NCI-H748 (cell line): ENCODE data around the gene TCOF1.

Source experiments
- DNase-seq: peaks from one replicate; lab custom pipeline; 2025; ENCODE audit not compliant: unreplicated experiment; lab: John Stamatoyannopoulos, UW

Gene TCOF1, protein sequence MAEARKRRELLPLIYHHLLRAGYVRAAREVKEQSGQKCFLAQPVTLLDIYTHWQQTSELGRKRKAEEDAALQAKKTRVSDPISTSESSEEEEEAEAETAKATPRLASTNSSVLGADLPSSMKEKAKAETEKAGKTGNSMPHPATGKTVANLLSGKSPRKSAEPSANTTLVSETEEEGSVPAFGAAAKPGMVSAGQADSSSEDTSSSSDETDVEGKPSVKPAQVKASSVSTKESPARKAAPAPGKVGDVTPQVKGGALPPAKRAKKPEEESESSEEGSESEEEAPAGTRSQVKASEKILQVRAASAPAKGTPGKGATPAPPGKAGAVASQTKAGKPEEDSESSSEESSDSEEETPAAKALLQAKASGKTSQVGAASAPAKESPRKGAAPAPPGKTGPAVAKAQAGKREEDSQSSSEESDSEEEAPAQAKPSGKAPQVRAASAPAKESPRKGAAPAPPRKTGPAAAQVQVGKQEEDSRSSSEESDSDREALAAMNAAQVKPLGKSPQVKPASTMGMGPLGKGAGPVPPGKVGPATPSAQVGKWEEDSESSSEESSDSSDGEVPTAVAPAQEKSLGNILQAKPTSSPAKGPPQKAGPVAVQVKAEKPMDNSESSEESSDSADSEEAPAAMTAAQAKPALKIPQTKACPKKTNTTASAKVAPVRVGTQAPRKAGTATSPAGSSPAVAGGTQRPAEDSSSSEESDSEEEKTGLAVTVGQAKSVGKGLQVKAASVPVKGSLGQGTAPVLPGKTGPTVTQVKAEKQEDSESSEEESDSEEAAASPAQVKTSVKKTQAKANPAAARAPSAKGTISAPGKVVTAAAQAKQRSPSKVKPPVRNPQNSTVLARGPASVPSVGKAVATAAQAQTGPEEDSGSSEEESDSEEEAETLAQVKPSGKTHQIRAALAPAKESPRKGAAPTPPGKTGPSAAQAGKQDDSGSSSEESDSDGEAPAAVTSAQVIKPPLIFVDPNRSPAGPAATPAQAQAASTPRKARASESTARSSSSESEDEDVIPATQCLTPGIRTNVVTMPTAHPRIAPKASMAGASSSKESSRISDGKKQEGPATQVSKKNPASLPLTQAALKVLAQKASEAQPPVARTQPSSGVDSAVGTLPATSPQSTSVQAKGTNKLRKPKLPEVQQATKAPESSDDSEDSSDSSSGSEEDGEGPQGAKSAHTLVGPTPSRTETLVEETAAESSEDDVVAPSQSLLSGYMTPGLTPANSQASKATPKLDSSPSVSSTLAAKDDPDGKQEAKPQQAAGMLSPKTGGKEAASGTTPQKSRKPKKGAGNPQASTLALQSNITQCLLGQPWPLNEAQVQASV (N-terminal part only)

DNA sequence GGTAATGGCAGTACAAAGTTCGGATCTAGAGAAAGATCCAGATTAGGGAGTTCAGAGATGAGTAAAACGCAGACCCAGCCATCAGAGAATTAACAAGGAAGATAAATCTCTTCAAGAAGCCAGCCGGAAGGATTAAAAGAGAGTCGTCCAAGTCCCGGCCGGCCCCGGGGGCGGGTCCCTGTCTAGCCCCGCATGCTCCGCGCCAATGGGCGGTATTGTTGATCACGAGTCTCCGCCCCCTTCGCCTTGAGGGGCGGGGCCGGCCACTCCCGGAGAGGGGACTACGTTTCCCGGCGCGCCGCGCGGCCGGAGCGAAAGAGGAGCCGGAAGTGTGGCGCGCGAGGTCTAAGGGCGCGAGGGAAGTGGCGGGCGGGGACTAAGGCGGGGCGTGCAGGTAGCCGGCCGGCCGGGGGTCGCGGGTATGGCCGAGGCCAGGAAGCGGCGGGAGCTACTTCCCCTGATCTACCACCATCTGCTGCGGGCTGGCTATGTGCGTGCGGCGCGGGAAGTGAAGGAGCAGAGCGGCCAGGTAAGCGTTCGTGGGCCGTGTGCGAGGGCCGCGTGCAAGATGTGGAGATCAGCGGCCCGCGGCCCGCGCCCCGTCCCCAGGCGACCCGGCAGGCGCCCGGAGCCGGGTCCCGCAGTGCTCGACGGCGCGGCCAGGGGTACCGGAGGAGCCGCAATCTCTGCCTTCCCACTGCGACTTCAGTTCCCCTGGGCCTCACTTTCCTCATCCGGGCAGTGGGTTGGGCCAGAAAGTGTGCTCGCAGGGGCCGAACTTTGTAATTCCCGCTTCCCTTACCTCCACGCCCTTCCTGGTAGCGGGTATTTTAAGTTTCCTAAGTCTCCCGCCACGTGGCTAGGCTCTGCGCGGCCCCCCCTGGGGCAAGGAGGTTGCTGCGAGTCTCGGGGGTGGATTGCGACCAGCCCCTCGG, at the start of gene TCOF1:
TSS of gene TCOF1 (plus strand) at position 372 of the 935 bp plus-strand sequence. CDS start at position 422, 50 bp downstream.
- peak; percentile 97 for DNase-seq

DNA sequence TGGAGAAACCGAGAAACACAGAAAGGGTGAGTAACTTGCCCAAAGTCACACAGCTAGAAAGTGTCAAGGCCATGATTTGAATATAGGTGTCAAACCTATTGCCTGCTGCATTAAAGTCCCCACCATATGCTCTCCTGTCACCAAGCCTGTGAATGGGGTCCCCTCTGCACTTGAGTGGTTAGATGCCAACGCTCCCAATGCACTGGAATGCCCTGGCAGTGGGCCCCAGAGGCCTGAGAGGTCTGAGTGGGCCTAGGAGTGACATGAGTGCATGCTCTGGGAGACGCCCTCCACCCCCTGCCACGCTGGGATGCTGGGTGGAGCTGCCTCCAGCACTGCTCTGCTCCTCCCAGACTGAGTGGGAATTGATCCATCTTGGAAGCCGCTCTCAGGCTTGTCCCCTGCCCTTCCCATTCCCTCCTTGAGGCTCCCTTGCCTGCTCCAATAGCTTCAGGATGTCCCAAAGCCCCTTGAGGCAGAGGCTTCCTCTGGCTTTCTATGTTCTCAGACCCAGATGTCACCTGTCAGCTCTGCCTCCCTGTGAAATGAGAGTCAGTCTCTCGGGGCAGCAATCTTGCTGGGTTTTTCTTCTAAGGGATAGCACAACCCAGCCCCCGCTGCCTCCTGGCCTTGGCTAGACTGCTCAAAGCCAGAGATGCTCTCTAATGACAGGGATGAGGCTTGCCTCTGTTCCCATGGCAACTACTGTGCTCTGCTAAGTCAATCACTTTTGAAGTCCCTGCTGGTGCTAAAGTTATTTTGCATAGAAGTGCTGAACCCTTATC, 48.2 kb upstream of the TCOF1 start:
- peak; percentile 58 for DNase-seq

DNA sequence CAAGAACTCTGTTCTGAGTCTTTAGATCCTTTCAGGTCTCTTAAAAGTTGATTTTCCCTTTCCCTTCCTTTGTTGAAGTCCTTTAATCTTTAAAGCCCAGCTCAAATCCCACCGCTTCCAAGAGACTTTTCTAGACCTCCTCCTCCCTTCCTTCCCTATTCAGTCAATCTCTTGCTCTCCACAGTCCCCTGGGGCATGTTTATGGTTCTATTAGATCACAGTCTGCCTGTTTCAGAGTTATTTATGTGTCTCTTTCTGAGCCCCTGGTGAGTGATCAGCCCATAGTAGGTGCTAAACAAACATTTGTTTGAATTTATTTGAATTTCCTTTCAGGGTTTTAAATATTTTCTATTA, 47.6 kb upstream of the TCOF1 start:
- DNase-seq: no peak

DNA sequence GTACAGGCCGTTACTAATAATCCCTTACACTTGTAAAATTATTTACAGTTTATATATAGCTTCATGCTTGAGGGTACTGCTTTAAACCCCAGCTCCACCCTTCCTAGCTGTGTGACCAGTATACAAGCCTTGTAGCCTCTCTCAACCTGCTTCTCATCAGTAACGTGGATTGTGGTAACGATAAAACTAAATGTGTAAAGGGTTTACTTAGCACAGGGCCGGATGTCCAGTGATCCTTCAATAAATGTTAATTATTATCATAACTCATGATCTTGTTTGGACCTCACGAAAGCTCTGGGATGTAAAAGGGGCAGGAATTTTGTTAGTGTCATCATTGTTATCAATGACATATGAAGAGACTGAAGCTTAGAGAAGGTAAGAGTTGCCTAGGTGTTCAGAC, 47.3 kb upstream of the TCOF1 start:
- no peak for DNase-seq

DNA sequence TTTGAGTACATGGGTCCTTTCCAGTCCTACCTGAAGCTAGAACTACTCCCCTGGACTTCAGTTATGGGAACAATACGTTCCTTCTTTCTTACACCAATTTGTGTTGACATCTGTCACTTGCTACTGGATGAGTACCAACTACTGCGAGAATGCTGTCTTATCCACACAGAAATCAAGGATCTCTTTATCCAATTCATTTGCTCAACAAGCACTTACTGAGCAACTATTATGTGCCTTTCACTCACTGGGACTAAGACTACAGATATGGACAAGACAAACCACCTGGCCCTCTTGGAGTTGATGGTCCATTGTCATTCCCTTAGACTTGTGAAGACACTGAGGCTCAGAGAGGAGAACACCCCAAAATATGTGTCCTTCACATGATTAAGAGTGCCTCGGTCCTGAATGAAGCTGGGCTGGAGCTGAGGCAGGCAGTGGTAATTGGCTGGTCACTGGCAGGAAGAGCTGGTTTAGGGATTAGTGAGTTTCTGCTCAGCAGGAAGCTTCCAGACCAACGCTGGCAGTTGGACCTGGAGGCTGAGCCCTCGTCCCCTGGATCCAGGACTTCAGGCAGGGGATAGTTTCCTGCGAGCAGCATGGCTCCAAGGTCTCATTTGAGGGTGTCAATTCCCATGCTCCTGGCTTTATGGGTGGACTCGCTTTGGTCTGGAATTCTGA, 46.3 kb upstream of the TCOF1 start:
- no peak for DNase-seq

DNA sequence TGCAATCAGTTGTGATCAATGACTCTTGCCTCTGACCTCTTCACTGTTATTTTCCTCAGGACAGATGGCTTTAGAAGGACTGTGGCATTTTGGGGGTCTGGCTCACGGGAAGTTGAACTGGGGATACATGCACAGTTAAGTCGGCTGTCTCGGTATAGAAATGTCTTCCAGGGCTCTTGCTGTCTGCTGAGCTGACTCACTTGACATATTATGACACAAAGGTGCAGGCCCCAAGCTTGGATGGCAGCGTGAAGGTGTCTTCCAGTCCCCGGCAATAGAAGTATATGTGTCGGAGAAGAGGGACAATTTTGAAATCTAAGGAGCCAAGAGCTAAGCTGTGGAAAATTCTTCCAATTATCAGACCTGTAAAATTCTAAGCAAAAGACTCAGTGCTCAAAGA, 45.0 kb upstream of the TCOF1 start:
- DNase-seq: no peak

DNA sequence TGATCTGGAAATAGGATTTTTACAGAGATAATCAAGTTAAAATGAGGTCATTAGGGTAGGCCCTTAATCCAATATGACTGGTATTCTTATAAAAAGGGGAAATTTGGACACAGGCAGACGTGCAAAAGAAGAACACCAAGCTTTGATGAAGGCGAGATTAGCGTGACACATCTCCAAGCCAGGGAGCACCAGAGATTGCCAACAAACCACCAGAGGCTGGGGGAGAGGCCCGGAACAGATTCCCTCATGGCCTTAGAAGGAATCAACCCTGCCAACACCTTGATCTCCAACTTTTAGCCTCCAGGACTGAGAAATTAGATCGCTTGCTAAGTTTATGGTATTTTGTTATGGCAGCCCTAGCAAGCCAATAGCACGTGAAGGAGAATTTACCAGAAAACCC, 44.0 kb upstream of the TCOF1 start:
- DNase-seq: no peak

DNA sequence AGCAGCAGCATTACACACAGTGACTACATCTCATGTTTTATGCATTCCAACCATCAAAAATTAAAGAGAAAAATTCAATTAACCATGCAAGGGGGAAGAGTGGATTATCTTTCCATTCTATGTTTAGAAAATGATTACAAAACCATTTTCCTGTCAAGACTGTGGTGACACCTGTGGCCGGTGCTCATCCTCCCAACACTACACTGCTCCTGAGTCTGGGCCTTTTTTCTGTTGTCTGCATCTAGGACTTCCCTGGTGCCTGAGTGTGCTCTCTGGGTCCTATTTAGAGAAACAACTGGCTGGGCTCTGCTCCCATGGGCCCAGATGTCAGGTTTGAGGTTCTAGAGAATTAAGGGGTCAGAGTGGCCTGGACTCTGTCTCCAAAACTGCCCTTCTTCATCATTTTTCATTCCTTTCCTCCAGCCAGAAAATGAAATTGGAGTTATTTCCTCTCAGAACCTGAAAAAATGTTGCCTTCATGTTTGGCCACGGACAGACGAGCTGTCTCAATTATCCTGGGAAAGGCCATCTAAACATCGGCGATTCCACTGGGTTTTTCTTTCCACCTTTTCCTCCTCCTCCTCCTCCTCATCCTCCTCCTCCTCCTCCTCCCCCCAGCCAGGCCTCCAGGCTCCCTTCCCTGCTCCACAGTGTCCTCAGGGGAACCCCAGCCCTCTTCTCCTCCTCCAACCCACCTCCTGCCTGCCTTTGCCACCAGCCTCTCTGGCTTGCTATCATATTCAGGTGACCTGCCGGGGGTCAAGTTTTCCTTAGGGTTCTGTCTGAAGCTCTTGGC, 43.4 kb upstream of the TCOF1 start:
- no peak for DNase-seq

DNA sequence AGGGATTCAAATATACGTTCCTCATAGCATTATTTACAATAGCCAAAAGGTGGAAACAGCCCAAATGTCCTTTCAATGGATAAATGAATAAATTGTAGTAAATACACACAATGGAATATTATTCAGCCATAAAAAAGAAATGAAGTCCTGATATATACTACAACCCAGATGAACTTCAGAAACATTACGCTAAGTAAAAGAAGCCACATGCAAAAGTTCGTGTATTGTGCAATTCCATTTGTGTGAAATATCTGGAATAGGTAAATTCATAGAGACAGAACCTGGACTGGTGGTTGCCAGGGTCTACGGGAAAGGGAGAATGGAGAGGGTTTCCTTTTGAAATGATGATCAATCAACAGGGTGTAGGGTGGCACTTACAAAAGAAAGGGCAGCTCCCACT, 42.3 kb upstream of the TCOF1 start:
- DNase-seq: no peak

DNA sequence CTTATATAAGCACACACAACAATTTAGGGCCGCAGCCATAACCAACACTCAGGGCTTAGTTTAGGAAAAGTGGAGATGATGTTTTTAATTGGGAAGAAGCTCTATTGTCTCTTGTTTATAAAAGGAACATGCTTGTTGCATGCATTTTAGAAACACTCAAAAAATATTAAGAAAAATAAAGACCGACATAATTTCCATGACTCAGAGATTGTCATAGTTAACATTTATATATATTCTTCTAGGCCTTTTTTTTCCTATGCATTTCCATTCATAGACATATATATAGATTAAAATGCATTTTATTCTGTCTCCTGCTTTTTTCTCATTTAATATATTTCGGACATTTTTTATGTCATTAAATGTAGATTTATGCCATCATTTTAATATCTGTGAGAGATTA, 41.2 kb upstream of the TCOF1 start:
- no peak for DNase-seq

DNA sequence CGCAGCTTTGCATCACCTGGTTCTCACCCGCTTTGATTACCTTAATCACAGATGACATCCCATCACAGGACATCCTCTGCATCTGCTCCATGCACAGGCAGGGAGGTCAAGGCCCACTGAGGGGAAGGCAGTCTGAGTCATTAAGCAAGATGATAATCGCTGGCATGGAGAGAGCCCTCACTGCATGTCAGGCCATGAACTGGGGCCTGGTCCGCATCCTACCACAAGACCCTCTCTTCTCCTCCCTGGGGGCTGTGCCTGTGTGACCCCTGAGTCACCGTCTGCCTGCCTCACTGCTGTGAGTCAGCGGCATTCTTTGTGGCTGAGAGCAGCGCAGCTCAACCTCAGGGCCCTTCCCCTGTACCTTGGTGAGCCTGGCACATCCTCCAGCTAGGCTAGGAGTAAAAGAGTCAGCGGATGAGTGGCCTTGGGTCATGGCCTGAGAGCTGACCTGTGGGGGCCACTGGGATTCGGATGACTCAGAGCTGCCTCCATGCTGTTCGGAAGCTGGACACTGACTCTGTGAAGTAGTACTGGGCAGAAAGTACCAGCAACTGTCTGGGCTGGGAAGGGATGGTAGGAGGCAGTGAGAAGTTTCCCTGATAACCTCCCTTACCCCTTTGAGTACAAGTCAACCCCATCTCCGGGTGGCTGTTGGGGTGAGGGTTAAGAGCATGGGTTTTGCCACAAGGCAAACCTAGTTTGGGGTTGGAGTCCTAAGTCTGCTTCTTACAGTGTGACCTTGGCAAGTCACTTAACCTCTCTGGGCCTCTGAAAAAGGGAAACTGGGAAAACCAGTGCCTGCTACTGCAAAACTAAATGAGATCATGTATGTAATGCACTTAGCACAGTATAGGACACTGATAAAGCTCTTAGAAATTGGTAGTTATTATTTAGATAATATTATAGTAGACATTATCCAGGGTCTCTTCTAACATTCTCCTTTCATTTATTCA, 40.2 kb upstream of the TCOF1 start:
- no peak for DNase-seq

DNA sequence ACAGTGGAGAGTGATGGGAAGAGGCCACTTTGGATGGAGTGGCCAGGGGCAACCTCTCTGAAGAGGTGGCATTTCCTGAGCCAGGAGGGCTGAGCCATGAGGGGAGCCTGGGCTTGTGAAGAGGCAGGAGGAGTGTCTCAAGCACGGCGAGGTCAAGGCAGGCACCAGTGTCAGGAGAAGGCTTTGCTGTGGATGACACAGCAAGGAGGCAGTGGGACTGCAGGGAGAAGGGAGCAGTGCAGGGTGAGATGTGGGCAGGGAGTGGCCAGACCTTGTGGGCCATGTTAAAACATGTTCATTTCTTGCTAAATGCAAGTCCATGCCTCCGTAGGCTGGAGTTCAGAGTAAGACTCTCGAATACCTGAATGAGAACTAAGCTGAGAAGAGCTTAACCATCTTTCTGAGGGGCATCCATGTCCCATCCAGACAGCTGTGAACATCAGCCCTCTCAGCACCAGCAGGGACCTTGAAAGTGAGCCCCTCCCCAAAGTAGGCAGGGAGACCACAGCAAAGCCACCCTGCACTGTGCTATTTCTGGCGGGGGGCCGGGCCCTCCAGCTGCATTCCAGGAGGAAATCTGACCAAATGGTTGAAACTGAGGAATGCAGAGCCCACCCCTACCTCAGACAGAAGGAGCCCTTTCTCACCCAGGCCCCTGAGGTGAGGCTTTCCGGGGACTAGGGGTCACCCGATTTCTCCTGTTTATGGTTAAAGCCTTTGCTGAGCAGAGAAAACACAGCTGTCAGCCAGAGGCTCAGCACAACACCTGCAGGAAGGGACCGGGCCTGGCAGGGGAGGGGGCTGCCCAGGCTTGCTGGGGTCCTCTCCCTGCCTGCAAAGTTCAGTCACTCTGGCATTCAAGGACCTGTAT, 38.6 kb upstream of the TCOF1 start:
- DNase-seq: no peak

DNA sequence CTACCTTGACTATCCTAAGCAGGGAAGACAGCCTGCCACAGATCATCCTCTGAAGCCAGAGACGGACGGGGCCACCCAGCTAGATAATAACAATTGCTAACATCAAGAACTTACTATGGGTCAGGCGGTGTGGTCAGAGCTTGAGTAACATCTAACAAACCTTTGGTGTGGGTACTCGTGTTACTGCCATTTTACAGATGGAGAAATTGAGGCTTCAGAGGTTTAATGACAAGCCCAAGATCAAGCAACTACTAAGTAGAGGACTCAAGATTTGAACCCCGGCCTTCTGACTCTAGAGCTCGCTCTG, 38.1 kb upstream of the TCOF1 start:
- DNase-seq: no peak

DNA sequence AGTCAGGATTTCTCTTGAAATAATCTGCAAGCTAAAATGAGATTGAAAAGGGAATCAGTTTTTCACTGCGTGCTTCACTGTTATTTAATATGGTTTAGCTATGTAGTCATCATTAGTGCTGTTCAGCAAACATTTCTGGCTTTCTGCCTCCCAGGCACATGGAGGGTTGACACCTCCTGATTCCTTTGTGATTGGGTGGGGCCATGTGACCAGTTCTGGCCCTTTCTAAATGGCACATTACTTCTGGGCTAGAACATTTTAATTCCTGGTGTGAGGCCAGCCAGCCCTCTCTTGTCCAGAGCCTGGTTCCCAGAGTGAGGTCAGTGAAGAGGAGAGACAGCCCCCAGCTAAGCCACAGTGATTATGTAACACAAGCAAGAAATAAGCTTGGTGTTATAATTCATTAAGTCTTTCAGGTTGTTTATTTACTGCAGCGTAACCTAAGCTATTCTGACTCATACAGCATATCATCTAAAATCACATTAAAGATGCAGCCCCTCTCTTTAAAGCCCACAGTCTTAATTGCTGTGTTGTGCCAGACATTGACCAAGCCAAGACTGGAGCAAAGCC, 37.4 kb upstream of the TCOF1 start:
- DNase-seq: no peak

DNA sequence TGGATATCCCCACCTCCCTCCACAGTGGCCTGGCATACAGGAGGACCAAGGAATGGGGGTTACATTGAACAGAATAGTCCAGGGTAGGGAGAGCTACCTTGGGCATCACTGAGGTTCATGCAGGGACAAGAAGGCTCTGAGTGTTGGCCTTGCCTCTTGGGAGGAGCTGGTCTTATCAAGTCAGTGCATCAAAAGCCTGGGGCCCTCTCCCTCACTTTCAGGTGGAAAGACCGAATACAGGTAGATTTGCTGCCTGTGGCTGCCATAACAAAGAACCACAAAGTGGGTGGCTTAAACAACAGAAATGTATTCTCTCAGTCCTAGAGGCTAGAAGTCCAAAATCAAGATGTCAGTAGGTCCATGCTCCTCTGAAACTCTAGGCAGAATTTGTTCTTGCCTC, 36.3 kb upstream of the TCOF1 start:
- DNase-seq: no peak

DNA sequence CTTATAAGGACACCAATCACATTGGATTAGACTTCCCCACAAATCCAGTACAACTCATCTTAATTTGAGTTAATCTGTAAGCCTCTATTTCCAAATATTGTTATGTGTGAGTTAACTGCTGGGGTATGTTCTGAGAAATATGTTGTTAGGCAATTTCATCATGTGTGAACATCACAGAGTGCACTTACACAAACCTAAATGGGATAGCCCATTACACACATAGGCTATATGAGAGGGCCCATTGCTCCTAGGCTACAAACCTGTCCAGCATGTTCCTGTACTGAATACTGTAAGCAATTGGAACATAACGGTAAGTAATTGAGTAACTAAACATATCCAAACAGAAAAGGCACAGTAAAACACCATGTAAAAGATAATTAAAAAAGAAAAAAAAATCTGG, 35.7 kb upstream of the TCOF1 start:
- no peak for DNase-seq
